HepG2 (cell line): Measurements from ENCODE around the gene FOXN3. TPM values are rescaled to one million over a fixed set of nuclear protein-coding genes. Genes with fewer than 3 reads are reported as not detected.

Source experiments
- ARHGAP35 ChIP-seq: sonication (generic); formaldehyde crosslinking; IDR thresholded peaks from 2 replicates; pipeline ENCODE4 v1.9.0; 2022; ENCODE audit warnings: mild to moderate bottlenecking, inconsistent platforms, moderate library complexity, missing genetic modification reagents, borderline replicate concordance
- FOXK1 ChIP-seq: sonication (generic); formaldehyde crosslinking; IDR thresholded peaks from 2 replicates; pipeline ENCODE4 v1.4.0; 2020; ENCODE audit warnings: low read depth, missing genetic modification reagents, borderline replicate concordance
- GMEB1 ChIP-seq: sonication (generic); formaldehyde crosslinking; IDR thresholded peaks from 2 replicates; pipeline ENCODE4 v1.5.1; 2020; ENCODE audit warnings: missing genetic modification reagents, mild to moderate bottlenecking, borderline replicate concordance
- HNRNPUL1 ChIP-seq: fragments of 200-400 bp; formaldehyde crosslinking; IDR thresholded peaks from 2 replicates; pipeline ENCODE4 v1.6.1; 2017; ENCODE audit warnings: low read depth, mild to moderate bottlenecking, low read length, moderate library complexity
- HOXA5 ChIP-seq: sonication (generic); formaldehyde crosslinking; IDR thresholded peaks from 2 replicates; pipeline ENCODE4 v1.4.0; 2020; ENCODE audit warnings: missing genetic modification reagents
- NR2F2 ChIP-seq: IDR thresholded peaks from 2 replicates; pipeline ENCODE4 v1.6.1; 2012; ENCODE audit warnings: low read depth, inconsistent platforms, borderline replicate concordance
- REPIN1 ChIP-seq: sonication (generic); formaldehyde crosslinking; IDR thresholded peaks from 2 replicates; pipeline ENCODE4 v1.8.0; 2022; ENCODE audit warnings: missing genetic modification reagents, low read depth, mild to moderate bottlenecking, borderline replicate concordance
- ZHX1 ChIP-seq: sonication (generic); formaldehyde crosslinking; IDR thresholded peaks from 2 replicates; pipeline ENCODE4 v1.8.1; 2022; ENCODE audit warnings: low read depth, mild to moderate bottlenecking, missing genetic modification reagents
- ZNF101 ChIP-seq: sonication (generic); formaldehyde crosslinking; IDR thresholded peaks from 2 replicates; pipeline ENCODE4 v1.4.0; 2020; ENCODE audit warnings: mild to moderate bottlenecking, low read depth, missing genetic modification reagents, borderline replicate concordance
- ZNF33A ChIP-seq: sonication (generic); formaldehyde crosslinking; IDR thresholded peaks from 2 replicates; pipeline ENCODE4 v1.5.1; 2020; ENCODE audit warnings: missing genetic modification reagents, mild to moderate bottlenecking, moderate library complexity, borderline replicate concordance
- ZNF343 ChIP-seq: sonication (generic); formaldehyde crosslinking; IDR thresholded peaks from 2 replicates; pipeline ENCODE4 v1.4.0; 2020; ENCODE audit warnings: mild to moderate bottlenecking, missing genetic modification reagents
- ZNF670 ChIP-seq: sonication (generic); formaldehyde crosslinking; IDR thresholded peaks from 2 replicates; pipeline ENCODE4 v1.8.0; 2022; ENCODE audit warnings: mild to moderate bottlenecking, missing genetic modification reagents, borderline replicate concordance
- polyA plus RNA-seq, 8 experiments: library from polyadenylated mRNA; depleted of rRNA in 3 of 8; stranded (reverse) in 7 of 8; unstranded in 1 of 8; fragments of >200 nt; fragmentation: Illumina TruSeq in 4 of 8; extraction: Trizol in 4 of 8; gene quantifications; 2 replicates each; pipeline versions ENCODE4 v1.2.1 to v1.2.3, GENCODE V29; 2011 to 2016; ENCODE audit warnings: low read depth in 4 of 8, missing spikeins in 1 of 8, mixed read lengths in 1 of 8; ENCODE audit not compliant: insufficient read depth in 1 of 8
- total RNA-seq, 5 experiments: library from RNA; depleted of rRNA; stranded (reverse); fragments of >200 nt; fragmentation: Illumina TruSeq; extraction: Trizol; gene quantifications; 2 replicates each; pipeline ENCODE4 v1.2.3, GENCODE V29; 2016; ENCODE audit warnings: low read depth in 1 of 5
- TF ChIP-seq, protein P1 (sequence below): IDR thresholded peaks from 2 replicates; pipeline ENCODE4 v1.6.1; 2016; ENCODE audit warnings: low read depth, control low read depth
- TF ChIP-seq, protein P2 (sequence below): sonication (generic); formaldehyde crosslinking; IDR thresholded peaks from 2 replicates; pipeline ENCODE4 v1.5.0; 2020; ENCODE audit warnings: mild to moderate bottlenecking, missing genetic modification reagents
- TF ChIP-seq, protein P3 (sequence below): IDR thresholded peaks from 2 replicates; pipeline ENCODE4 v1.6.1; 2012; ENCODE audit warnings: inconsistent platforms
- TF ChIP-seq, protein P4 (sequence below): sonication (generic); formaldehyde crosslinking; IDR thresholded peaks from 2 replicates; pipeline ENCODE4 v1.4.0; 2020; ENCODE audit warnings: mild to moderate bottlenecking, missing genetic modification reagents

Gene FOXN3
- total and polyA plus RNA-seq, 2 of the 13 experiments (the other 11 are each of a cell fraction or from before 2014, with no cell fraction given), result 32.4 to 70.2 TPM

GRCh38 chr14:89417465-89418225, 612 bp upstream of the FOXN3 start (continued):
- TF ChIP-seq, protein P1, sequence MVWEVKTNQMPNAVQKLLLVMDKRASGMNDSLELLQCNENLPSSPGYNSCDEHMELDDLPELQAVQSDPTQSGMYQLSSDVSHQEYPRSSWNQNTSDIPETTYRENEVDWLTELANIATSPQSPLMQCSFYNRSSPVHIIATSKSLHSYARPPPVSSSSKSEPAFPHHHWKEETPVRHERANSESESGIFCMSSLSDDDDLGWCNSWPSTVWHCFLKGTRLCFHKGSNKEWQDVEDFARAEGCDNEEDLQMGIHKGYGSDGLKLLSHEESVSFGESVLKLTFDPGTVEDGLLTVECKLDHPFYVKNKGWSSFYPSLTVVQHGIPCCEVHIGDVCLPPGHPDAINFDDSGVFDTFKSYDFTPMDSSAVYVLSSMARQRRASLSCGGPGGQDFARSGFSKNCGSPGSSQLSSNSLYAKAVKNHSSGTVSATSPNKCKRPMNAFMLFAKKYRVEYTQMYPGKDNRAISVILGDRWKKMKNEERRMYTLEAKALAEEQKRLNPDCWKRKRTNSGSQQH (CRISPR knock-in tag), result no peak
- no peak for TF ChIP-seq ARHGAP35 (CRISPR knock-in tag)
- TF ChIP-seq, protein P2, sequence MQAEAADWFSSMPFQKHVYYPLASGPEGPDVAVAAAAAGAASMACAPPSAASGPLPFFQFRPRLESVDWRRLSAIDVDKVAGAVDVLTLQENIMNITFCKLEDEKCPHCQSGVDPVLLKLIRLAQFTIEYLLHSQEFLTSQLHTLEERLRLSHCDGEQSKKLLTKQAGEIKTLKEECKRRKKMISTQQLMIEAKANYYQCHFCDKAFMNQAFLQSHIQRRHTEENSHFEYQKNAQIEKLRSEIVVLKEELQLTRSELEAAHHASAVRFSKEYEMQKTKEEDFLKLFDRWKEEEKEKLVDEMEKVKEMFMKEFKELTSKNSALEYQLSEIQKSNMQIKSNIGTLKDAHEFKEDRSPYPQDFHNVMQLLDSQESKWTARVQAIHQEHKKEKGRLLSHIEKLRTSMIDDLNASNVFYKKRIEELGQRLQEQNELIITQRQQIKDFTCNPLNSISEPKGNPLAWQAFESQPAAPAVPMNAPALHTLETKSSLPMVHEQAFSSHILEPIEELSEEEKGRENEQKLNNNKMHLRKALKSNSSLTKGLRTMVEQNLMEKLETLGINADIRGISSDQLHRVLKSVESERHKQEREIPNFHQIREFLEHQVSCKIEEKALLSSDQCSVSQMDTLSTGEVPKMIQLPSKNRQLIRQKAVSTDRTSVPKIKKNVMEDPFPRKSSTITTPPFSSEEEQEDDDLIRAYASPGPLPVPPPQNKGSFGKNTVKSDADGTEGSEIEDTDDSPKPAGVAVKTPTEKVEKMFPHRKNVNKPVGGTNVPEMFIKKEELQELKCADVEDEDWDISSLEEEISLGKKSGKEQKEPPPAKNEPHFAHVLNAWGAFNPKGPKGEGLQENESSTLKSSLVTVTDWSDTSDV (CRISPR knock-in tag), result peak; percentile 48; the same call in 1 of the 2 replicates
- no peak for TF ChIP-seq NR2F2
- TF ChIP-seq, protein P3, sequence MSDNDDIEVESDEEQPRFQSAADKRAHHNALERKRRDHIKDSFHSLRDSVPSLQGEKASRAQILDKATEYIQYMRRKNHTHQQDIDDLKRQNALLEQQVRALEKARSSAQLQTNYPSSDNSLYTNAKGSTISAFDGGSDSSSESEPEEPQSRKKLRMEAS, result 0 out of 2 replicates have a peak, but pooled peaks have one; percentile 30
- TF ChIP-seq GMEB1, result 0 out of 2 replicates have a peak, but pooled peaks have one; percentile 24
- TF ChIP-seq HOXA5 (CRISPR knock-in tag), result peak; percentile 14; the same call in 1 of the 2 replicates
- 0 out of 2 replicates have a peak, but pooled peaks have one; percentile 18 for TF ChIP-seq FOXK1 (CRISPR knock-in tag)
- no peak for TF ChIP-seq ZHX1 (CRISPR knock-in tag)
- TF ChIP-seq ZNF101, result no peak
- no peak for TF ChIP-seq ZNF670 (CRISPR knock-in tag)
- no peak for TF ChIP-seq HNRNPUL1
- TF ChIP-seq, protein P4, sequence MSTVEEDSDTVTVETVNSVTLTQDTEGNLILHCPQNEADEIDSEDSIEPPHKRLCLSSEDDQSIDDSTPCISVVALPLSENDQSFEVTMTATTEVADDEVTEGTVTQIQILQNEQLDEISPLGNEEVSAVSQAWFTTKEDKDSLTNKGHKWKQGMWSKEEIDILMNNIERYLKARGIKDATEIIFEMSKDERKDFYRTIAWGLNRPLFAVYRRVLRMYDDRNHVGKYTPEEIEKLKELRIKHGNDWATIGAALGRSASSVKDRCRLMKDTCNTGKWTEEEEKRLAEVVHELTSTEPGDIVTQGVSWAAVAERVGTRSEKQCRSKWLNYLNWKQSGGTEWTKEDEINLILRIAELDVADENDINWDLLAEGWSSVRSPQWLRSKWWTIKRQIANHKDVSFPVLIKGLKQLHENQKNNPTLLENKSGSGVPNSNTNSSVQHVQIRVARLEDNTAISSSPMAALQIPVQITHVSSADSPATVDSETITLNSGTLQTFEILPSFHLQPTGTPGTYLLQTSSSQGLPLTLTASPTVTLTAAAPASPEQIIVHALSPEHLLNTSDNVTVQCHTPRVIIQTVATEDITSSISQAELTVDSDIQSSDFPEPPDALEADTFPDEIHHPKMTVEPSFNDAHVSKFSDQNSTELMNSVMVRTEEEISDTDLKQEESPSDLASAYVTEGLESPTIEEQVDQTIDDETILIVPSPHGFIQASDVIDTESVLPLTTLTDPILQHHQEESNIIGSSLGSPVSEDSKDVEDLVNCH (CRISPR knock-in tag), result no peak
- no peak for TF ChIP-seq ZNF343 (CRISPR knock-in tag)
- 0 out of 2 replicates have a peak, but pooled peaks have one; percentile 23 for TF ChIP-seq REPIN1 (CRISPR knock-in tag)
- TF ChIP-seq ZNF33A (CRISPR knock-in tag), result no peak
